Panc1 (cell line): ENCODE data around the gene AIG1. TPM values are rescaled to one million over a fixed set of nuclear protein-coding genes. Genes with fewer than 3 reads are reported as not detected.

Source experiments
- ATAC-seq: fragments of 200-7000 bp; cut with Tn5 transposase; 2 replicates; pipeline ENCODE4 v1.9.1; 2020; ENCODE audit warnings: mild to moderate bottlenecking, moderate library complexity
- BruUV-seq: library from RNA; stranded (reverse); fragments of 400-500 nt; replicated peaks from 2 replicates; lab custom pipeline; 2021; lab: Mats Ljungman, UMichigan
- CTCF ChIA-PET: fragments of 300-600 bp; sonication (Branson Sonifier 250); formaldehyde crosslinking; loops from one replicate; lab custom pipeline; 2022; ENCODE audit warnings: antibody characterized with exemption; lab: Charles Lee
- POLR2A ChIA-PET: fragments of 300-600 bp; sonication (Branson Sonifier 250); formaldehyde crosslinking; loops from one replicate; lab custom pipeline; 2022; ENCODE audit warnings: antibody characterized with exemption; lab: Charles Lee
- DNase-seq: peaks from one replicate; pipeline ENCODE4 v3.0.0-alpha.2; 2010; ENCODE audit warnings: low read depth, low spot score
- H3K27ac ChIP-seq: 2 replicates; pipeline ENCODE4 v1.5.1; 2011; ENCODE audit warnings: mild to moderate bottlenecking, low read length, inconsistent platforms
- H3K27me3 ChIP-seq: fragments of 200-500 bp; sonication (Bioruptor generic); 2 replicates; pipeline ENCODE4 v1.6.0; 2014; ENCODE audit warnings: low read length, inconsistent platforms; ENCODE audit not compliant: control insufficient read depth, insufficient read depth
- H3K36me3 ChIP-seq: fragments of 200-500 bp; sonication (Bioruptor generic); 2 replicates; pipeline ENCODE4 v1.5.1; 2014; ENCODE audit warnings: inconsistent platforms, mild to moderate bottlenecking, low read length, moderate library complexity; ENCODE audit not compliant: control insufficient read depth, insufficient read depth
- H3K4me1 ChIP-seq: 2 replicates; pipeline ENCODE4 v1.5.1; 2011; ENCODE audit warnings: inconsistent platforms, mild to moderate bottlenecking, low read length, moderate library complexity; ENCODE audit not compliant: control insufficient read depth, insufficient read depth
- H3K4me3 ChIP-seq, 2 experiments: 2 replicates each; pipeline ENCODE4 v1.5.1; 2011 to 2012; ENCODE audit warnings: low read depth in 2 of 2, low read length in 2 of 2, mild to moderate bottlenecking in 2 of 2, inconsistent platforms in 1 of 2, moderate library complexity in 1 of 2
- H3K9me3 ChIP-seq: fragments of 200-500 bp; sonication (Bioruptor generic); 2 replicates; pipeline ENCODE4 v1.5.1; 2014; ENCODE audit warnings: low read depth, mild to moderate bottlenecking, inconsistent platforms, low read length, moderate library complexity; ENCODE audit not compliant: control insufficient read depth, insufficient read depth
- POLR2AphosphoS5 ChIP-seq: IDR thresholded peaks from 2 replicates; pipeline ENCODE4 v1.6.1; 2012; ENCODE audit warnings: mild to moderate bottlenecking, low read depth, low read length, moderate library complexity
- SIN3A ChIP-seq: IDR thresholded peaks from 2 replicates; pipeline ENCODE4 v1.6.1; 2012; ENCODE audit warnings: low read depth, mild to moderate bottlenecking, low read length, moderate library complexity, borderline replicate concordance; ENCODE audit not compliant: insufficient read depth
- TCF7L2 ChIP-seq: IDR thresholded peaks from 2 replicates; pipeline ENCODE4 v1.6.1; 2011; ENCODE audit warnings: mild to moderate bottlenecking, low read depth, low read length, inconsistent platforms
- in situ Hi-C: cut with HindIII; loops from 2 replicates; pipeline ENCODE4 v1.10.0; 2016; ENCODE audit warnings: low sequenced_read_pairs, low pct_unique_long_range_greater_than_20kb
- intact Hi-C: fragments of 100-400 bp; cut with micrococcal nuclease; formaldehyde crosslinking; loops from one replicate; pipeline ENCODE4 v1.10.0; 2022; ENCODE audit not compliant: unreplicated experiment
- total RNA-seq: library from RNA; stranded (reverse); gene quantifications from one replicate; pipeline ENCODE4 v1.2.1, GENCODE V29; 2021; ENCODE audit not compliant: unreplicated experiment
- TF ChIP-seq, protein P1 (sequence below), 2 experiments: IDR thresholded peaks; 2 replicates each; pipeline ENCODE4 v1.6.1; 2011 to 2012; ENCODE audit warnings: low read depth in 2 of 2, control low read depth in 1 of 2, low read length in 1 of 2, mild to moderate bottlenecking in 1 of 2, moderate library complexity in 1 of 2; ENCODE audit not compliant: insufficient read depth in 1 of 2
- TF ChIP-seq, protein P2 (sequence below): fragments of 450-650 bp; IDR thresholded peaks from 2 replicates; pipeline ENCODE4 v1.5.1; 2017; ENCODE audit warnings: mild to moderate bottlenecking

AIG1 gene
- total RNA-seq, 1 experiment from 2014 or later, result 23.9 TPM

DNA sequence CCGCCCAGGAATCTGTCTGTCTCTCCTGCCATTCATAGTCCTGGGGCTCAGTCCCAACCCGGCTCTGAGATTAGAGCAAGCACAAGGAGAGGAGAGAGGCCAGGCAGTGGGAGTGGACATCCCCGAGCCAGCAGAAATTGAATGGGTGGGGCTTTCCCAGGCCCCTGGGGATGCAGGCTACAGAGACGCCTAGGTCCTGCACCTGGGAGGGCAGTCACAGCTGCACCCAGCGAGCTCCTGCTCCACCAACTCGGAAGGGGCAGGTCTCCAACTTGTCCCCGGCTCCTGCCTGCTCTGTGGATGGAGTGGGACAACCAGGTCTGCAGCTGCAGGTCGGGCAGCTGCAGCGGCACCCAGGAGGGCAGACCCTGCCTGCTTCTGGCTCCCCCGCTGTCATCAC lies 11.1 kb upstream of the AIG1 start:
- H3K27ac ChIP-seq, result no peak overlapping the region
- POLR2A ChIA-PET, result no interaction called here
- no peak overlapping the region for H3K4me3 ChIP-seq
- intact Hi-C loops (no loop called here), in situ Hi-C loops (no loop called here)
- CTCF ChIA-PET, result no interaction called here
- DNase-seq (no peak), ATAC-seq (no peak)
- no peaks in the 10 kb centered on the region for H3K4me1 ChIP-seq
- H3K9me3 ChIP-seq, result no peaks in the 10 kb centered on the region
- no TSS peak for BruUV-seq
- H3K36me3 ChIP-seq, result no peaks in the 10 kb centered on the region
- H3K27me3 ChIP-seq, result peaks cover 18% of the 10 kb centered on the region
- no peak for TF ChIP-seq TCF7L2
- TF ChIP-seq, protein P1, sequence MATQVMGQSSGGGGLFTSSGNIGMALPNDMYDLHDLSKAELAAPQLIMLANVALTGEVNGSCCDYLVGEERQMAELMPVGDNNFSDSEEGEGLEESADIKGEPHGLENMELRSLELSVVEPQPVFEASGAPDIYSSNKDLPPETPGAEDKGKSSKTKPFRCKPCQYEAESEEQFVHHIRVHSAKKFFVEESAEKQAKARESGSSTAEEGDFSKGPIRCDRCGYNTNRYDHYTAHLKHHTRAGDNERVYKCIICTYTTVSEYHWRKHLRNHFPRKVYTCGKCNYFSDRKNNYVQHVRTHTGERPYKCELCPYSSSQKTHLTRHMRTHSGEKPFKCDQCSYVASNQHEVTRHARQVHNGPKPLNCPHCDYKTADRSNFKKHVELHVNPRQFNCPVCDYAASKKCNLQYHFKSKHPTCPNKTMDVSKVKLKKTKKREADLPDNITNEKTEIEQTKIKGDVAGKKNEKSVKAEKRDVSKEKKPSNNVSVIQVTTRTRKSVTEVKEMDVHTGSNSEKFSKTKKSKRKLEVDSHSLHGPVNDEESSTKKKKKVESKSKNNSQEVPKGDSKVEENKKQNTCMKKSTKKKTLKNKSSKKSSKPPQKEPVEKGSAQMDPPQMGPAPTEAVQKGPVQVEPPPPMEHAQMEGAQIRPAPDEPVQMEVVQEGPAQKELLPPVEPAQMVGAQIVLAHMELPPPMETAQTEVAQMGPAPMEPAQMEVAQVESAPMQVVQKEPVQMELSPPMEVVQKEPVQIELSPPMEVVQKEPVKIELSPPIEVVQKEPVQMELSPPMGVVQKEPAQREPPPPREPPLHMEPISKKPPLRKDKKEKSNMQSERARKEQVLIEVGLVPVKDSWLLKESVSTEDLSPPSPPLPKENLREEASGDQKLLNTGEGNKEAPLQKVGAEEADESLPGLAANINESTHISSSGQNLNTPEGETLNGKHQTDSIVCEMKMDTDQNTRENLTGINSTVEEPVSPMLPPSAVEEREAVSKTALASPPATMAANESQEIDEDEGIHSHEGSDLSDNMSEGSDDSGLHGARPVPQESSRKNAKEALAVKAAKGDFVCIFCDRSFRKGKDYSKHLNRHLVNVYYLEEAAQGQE (IDR thresholded peaks at IDR 0.05; ENCODE audit: insufficient read depth in 1 of 2, low read depth in 2 of 2, low read length in 1 of 2), result no peak
- TF ChIP-seq, protein P2, sequence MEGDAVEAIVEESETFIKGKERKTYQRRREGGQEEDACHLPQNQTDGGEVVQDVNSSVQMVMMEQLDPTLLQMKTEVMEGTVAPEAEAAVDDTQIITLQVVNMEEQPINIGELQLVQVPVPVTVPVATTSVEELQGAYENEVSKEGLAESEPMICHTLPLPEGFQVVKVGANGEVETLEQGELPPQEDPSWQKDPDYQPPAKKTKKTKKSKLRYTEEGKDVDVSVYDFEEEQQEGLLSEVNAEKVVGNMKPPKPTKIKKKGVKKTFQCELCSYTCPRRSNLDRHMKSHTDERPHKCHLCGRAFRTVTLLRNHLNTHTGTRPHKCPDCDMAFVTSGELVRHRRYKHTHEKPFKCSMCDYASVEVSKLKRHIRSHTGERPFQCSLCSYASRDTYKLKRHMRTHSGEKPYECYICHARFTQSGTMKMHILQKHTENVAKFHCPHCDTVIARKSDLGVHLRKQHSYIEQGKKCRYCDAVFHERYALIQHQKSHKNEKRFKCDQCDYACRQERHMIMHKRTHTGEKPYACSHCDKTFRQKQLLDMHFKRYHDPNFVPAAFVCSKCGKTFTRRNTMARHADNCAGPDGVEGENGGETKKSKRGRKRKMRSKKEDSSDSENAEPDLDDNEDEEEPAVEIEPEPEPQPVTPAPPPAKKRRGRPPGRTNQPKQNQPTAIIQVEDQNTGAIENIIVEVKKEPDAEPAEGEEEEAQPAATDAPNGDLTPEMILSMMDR, result no peak
- TF ChIP-seq SIN3A, result no peak
- TF ChIP-seq POLR2AphosphoS5, result no peak

DNA sequence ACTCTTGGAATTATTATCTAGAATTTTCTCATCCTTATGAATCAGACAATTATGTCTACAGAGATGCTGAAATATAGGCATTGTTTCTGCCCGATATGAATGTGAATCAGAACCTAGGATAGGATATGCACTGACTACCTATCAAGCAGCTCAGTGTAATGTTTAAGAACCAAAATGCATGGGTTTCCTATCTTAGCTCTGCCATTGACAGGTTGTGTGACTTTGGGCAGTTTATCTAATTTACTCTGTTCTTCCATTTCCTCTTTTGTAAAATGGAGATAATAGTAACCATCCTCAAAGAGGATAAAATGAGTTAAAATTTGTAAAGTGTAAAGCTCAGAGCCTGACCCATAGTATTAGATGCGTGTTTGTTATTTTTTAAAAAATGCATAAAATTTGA lies 10.2 kb upstream of the AIG1 start:
- H3K4me3 ChIP-seq, result no peak overlapping the region
- no peak for TF ChIP-seq TCF7L2
- TF ChIP-seq, protein P2, result no peak
- TF ChIP-seq SIN3A, result no peak
- TF ChIP-seq, protein P1 (IDR thresholded peaks at IDR 0.05; ENCODE audit: insufficient read depth in 1 of 2, low read depth in 2 of 2, low read length in 1 of 2), result no peak
- TF ChIP-seq POLR2AphosphoS5, result no peak
- no peak for DNase-seq
- H3K27ac ChIP-seq, result no peak overlapping the region
- ATAC-seq, result no peak
- H3K36me3 ChIP-seq, result no peaks in the 10 kb centered on the region
- ChIA-PET CTCF (no interaction called here), POLR2A (no interaction called here)
- no peaks in the 10 kb centered on the region for H3K9me3 ChIP-seq
- intact Hi-C loops, result no loop called here
- in situ Hi-C loops, result no loop called here
- no peaks in the 10 kb centered on the region for H3K4me1 ChIP-seq
- H3K27me3 ChIP-seq, result peaks cover 18% of the 10 kb centered on the region
- BruUV-seq, result no TSS peak
